D721Med (cell line): ENCODE data around the gene CHRNG.
A peak's percentile ranks its signal among the peaks of the same experiment; 100 is the strongest.

ENCODE experiments used
- DNase-seq: peaks from one replicate; pipeline ENCODE4 v3.0.0; 2011; ENCODE audit warnings: low spot score; ENCODE audit not compliant: insufficient read length
- FAIRE-seq: peaks from 2 replicates; lab custom pipeline; 2011; peaks lifted over from hg19 to GRCh38; lab: Jason Lieb, UNC
- TF ChIP-seq, protein P1 (sequence below): IDR thresholded peaks from 2 replicates; pipeline ENCODE4 v1.5.1; 2012; ENCODE audit warnings: mild to moderate bottlenecking, control low read depth; ENCODE audit not compliant: insufficient read depth; ENCODE audit errors: missing control alignments

CHRNG gene

DNA sequence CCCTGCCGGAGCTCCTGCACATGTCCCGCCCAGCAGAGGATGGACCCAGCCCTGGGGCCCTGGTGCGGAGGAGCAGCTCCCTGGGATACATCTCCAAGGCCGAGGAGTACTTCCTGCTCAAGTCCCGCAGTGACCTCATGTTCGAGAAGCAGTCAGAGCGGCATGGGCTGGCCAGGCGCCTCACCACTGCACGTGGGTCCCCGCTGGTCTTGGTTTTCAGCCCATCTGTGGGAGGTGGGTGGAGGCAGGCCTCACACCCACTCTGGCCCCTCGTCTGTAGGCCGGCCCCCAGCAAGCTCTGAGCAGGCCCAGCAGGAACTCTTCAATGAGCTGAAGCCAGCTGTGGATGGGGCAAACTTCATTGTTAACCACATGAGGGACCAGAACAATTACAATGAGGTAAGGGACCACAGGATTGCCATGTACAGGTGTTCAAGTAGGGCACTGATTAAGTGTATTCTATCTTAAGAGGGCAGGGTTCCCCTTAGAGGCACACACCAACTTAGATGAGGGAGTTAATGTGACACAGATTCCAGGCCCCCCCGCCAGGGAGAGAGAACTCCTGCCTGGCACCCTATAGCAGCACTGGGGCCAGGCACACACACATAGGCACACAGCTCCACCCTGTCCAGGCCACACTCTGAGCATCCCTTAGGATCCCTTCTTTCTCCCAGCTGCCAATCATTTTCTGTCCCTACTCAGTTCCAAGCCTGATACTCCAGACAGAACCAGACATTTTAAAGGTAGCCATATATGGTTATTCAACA, 5.4 kb upstream of the CHRNG start:
- DNase-seq: no peak
- TF ChIP-seq, protein P1, sequence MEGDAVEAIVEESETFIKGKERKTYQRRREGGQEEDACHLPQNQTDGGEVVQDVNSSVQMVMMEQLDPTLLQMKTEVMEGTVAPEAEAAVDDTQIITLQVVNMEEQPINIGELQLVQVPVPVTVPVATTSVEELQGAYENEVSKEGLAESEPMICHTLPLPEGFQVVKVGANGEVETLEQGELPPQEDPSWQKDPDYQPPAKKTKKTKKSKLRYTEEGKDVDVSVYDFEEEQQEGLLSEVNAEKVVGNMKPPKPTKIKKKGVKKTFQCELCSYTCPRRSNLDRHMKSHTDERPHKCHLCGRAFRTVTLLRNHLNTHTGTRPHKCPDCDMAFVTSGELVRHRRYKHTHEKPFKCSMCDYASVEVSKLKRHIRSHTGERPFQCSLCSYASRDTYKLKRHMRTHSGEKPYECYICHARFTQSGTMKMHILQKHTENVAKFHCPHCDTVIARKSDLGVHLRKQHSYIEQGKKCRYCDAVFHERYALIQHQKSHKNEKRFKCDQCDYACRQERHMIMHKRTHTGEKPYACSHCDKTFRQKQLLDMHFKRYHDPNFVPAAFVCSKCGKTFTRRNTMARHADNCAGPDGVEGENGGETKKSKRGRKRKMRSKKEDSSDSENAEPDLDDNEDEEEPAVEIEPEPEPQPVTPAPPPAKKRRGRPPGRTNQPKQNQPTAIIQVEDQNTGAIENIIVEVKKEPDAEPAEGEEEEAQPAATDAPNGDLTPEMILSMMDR: no peak
- FAIRE-seq: no peak

- TF ChIP-seq, protein P1: no peak
- DNase-seq: no peak
- FAIRE-seq: no peak
These were observed 4.4 kb upstream of the CHRNG start for GRCh38 chr2:232534940-232535651.

DNA sequence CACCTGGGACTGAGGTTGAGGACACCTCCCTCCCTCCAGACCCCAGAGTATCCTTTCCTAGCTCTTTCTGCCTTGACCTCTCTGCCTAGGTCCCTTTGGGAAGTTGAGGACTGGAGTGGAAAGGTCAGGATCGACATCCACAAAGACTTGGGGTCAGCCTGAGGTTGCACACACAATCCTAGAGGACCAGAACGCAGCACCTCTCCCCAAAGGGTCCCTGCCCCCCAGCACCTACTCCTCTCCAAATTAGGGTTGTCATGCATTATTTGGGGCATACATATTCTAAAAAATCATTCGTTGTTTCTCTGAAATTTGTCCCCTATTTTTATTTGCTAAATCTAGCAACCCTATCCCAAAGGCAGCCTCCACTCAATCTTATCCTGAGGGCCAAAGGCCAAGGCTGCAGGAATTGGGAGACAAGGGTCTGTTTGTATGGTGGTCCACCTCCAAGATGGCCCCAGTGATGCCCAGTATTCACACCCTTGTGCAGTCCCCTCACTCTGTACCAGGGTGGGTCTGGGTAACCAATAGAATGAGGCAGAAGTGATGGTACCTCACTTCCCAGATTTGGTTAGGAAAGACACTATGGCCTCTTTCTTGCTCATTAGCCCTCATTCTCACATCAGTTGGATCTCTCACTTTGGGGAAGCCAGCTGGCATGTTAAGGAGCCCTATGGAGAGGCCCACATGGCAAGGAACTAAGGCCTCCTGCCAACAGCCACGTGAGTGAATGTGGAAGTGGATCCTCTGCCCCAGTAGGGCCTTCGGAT, 3.5 kb upstream of the CHRNG start:
- TF ChIP-seq, protein P1: no peak
- FAIRE-seq: no peak
- DNase-seq: no peak

DNA sequence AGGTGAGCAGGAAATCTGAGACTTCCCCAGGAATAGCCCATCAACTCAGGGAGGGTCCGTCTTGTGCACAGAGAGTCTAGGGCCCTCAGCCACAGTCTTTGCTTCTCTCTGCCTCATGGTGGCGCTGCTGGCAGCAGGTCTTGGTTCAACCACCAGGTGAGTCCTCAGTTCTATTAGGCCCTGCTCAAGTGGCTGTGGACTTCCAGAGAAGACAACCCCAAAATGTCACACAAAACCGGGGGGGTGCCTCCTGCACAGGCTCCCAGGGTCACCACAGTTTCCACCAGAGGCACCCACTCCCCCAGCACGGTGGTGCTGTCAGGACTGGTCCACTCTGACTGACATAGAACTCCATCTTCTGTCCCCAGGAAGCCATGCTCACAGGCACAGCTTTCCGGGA, 2.4 kb upstream of the CHRNG start:
- DNase-seq: no peak
- FAIRE-seq: no peak
- TF ChIP-seq, protein P1: peak; percentile 34

GRCh38 chr2:232537499-232537898, 2.0 kb upstream of the CHRNG start:
- TF ChIP-seq, protein P1: no peak
- no peak for DNase-seq
- FAIRE-seq: no peak

DNA sequence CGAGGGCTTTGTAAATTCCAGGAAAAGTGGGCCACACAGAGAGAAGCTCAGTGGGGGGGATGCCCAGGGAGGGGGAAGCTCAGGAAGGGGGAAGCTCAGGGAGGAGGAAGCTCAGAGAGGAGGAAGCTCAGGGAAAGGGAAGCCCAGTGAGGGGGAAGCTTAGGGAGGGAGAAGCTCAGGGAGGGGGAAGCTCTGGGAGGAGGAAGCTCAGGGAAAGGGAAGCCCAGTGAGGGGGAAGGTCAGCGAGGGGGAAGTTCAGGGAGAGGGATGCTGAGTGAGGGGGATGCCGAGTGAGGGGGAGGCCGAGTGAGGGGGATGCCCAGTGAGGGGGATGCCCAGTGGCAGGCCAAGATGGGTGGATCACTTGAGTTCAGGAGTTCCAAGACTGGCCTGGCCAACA, 821 bp upstream of the CHRNG start:
- DNase-seq (peak; percentile 13), FAIRE-seq (no peak)
- TF ChIP-seq, protein P1: no peak
